GM13976 (cell line): ENCODE results near the gene SIRPB1.

Source experiments
- DNase-seq: peaks from one replicate; pipeline ENCODE4 v3.0.0; 2012; ENCODE audit warnings: low spot score
- CTCF ChIP-seq: IDR thresholded peaks from 2 replicates; pipeline ENCODE4 v1.5.1; 2012; ENCODE audit warnings: borderline replicate concordance, mild to moderate bottlenecking; ENCODE audit not compliant: insufficient read depth; ENCODE audit errors: extremely low read depth, missing control alignments, control extremely low read depth
- in situ Hi-C: fragments of 300-500 bp; cut with MboI; formaldehyde crosslinking; loops from one replicate; pipeline ENCODE4 v1.12.0; 2022; ENCODE audit warnings: low sequenced_read_pairs, mixed read lengths, inconsistent platforms; ENCODE audit not compliant: unreplicated experiment

The SIRPB1 gene

GRCh38 chr20:1630186-1630585 lies 10.4 kb upstream of the SIRPB1 start:
- no peak for DNase-seq
- no peak for TF ChIP-seq CTCF
- in situ Hi-C loops, result no loop called here

- in situ Hi-C loops, result no loop called here
- no peak for TF ChIP-seq CTCF
- no peak for DNase-seq
Observed at GRCh38 chr20:1629321-1629720, 9.5 kb upstream of the SIRPB1 start.

GRCh38 chr20:1628621-1629020 lies 8.8 kb upstream of the SIRPB1 start:
- DNase-seq, result no peak
- in situ Hi-C loops, result no loop called here
- no peak for TF ChIP-seq CTCF

GRCh38 chr20:1627200-1627550 lies 7.4 kb upstream of the SIRPB1 start:
- DNase-seq, result no peak
- no peak for TF ChIP-seq CTCF
- in situ Hi-C loops, result no loop called here

- no peak for DNase-seq
- in situ Hi-C loops, result no loop called here
- no peak for TF ChIP-seq CTCF
Observed at GRCh38 chr20:1626528-1627199, 6.9 kb upstream of the SIRPB1 start.

- no peak for DNase-seq
- in situ Hi-C loops, result no loop called here
- no peak for TF ChIP-seq CTCF
Observed at GRCh38 chr20:1625083-1625690, 5.4 kb upstream of the SIRPB1 start.
